HFF-Myc (cell line): ENCODE results near the gene EIF4B.
A peak's percentile ranks its signal among the peaks of the same experiment; 100 is the strongest.

Source experiments
- DNase-seq: peaks from one replicate; pipeline ENCODE4 v3.0.0-alpha.2; 2011; ENCODE audit warnings: low read depth; ENCODE audit errors: extremely low read depth
- H3K4me3 ChIP-seq: replicated peaks from 2 replicates; pipeline ENCODE4 v1.5.1; 2011; ENCODE audit warnings: low read depth, mild to moderate bottlenecking, control low read depth, low read length
- CTCF ChIP-seq: IDR thresholded peaks from 2 replicates; pipeline ENCODE4 v1.5.1; 2012; ENCODE audit warnings: mild to moderate bottlenecking, low read depth, low read length, control low read depth; ENCODE audit errors: missing control alignments

Gene EIF4B

GRCh38 chr12:53054112-53054878 is 48.0 kb downstream of the EIF4B start:
- no peak for TF ChIP-seq CTCF
- no peak for DNase-seq
- H3K4me3 ChIP-seq: peak overlapping the region; percentile 56

GRCh38 chr12:53055471-53056266 is 49.4 kb downstream of the EIF4B start:
- H3K4me3 ChIP-seq: no peak overlapping the region
- no peak for DNase-seq
- TF ChIP-seq CTCF: no peak

- no peak overlapping the region for H3K4me3 ChIP-seq
- TF ChIP-seq CTCF: no peak
- no peak for DNase-seq
Measured at GRCh38 chr12:53056296-53056695, 50.0 kb downstream of the EIF4B start.

GRCh38 chr12:53056901-53057300 is 50.6 kb downstream of the EIF4B start:
- DNase-seq: no peak
- H3K4me3 ChIP-seq: no peak overlapping the region
- TF ChIP-seq CTCF: no peak

GRCh38 chr12:53057816-53058500 is 51.7 kb downstream of the EIF4B start:
- no peak overlapping the region for H3K4me3 ChIP-seq
- DNase-seq: no peak
- TF ChIP-seq CTCF: no peak

- DNase-seq: no peak
Measured at GRCh38 chr12:53058674-53059433, 52.6 kb downstream of the EIF4B start.

More at GRCh38 chr12:53058674-53059433, 52.6 kb downstream of the EIF4B start:
- H3K4me3 ChIP-seq: no peak overlapping the region
- no peak for TF ChIP-seq CTCF
